B cell (primary cell): ENCODE measurements around the gene PSMD10.

Experiments used
- CTCF ChIP-seq: fragments of 200-600 bp; IDR thresholded peaks from one replicate; pipeline ENCODE4 v1.8.0; 2022; ENCODE audit warnings: antibody characterized with exemption, mild to moderate bottlenecking
- EZH2 ChIP-seq: IDR thresholded peaks from 2 replicates; pipeline ENCODE4 v1.6.1; 2012; ENCODE audit warnings: borderline replicate concordance, low read depth, mild to moderate bottlenecking, moderate library complexity, low read length; ENCODE audit not compliant: insufficient read depth, poor library complexity, severe bottlenecking

- TF ChIP-seq CTCF (no peak), EZH2 (no peak)
Measured at GRCh38 chrX:108072746-108073145, 18.6 kb downstream of the PSMD10 start.
